ENCODE results near the gene ZNF443. TPM values are rescaled to one million over a fixed set of nuclear protein-coding genes. Genes with fewer than 3 reads are reported as not detected.
A peak's percentile ranks its signal among the peaks of the same experiment; 100 is the strongest.
"Not testable (repeated sequence)": the region's sequence is repeated elsewhere in the genome, so short reads cannot be mapped to it uniquely, and the experiment has no call there.

The ZNF443 gene
- total RNA-seq, 4 donors from 2014 or later: 2.8 to 4.5 (median 3.7) TPM

- TF ChIP-seq POLR2A (IDR thresholded peaks at IDR 0.05) (no peak), CTCF (IDR thresholded peaks at IDR 0.05) (no peak), EP300 (IDR thresholded peaks at IDR 0.05) (no peak)
- 1 to 2% methylated on average over 9 to 13 of the region's 13 CpGs for WGBS, 2 donors
- Histone ChIP-seq H3K27me3 (no peaks in the 10 kb centered on the region), H3K36me3 (no peaks in the 10 kb centered on the region), H3K9me3 (no peaks in the 10 kb centered on the region), H3K4me1 (peaks cover 0 to 25% (median 8%) of the 10 kb centered on the region in 4 donors), H3K4me3 (peak overlapping the region; percentile 61 to 95 (median 79)), H3K27ac (peak overlapping the region; percentile 47 to 91 (median 85))
- DNase-seq (ENCODE audit: low spot score in 2 of 2): no peak
These were observed 43.2 kb upstream of the ZNF443 start for GRCh38 chr19:12484011-12484370.

- no peak overlapping the region for H3K4me3 ChIP-seq
- TF ChIP-seq CTCF (IDR thresholded peaks at IDR 0.05): no peak
- no peak for TF ChIP-seq POLR2A (IDR thresholded peaks at IDR 0.05)
- TF ChIP-seq EP300 (IDR thresholded peaks at IDR 0.05): no peak
- no peaks in the 10 kb centered on the region for H3K27me3 ChIP-seq
- no peak overlapping the region for H3K27ac ChIP-seq
- 59 to 83% methylated on average over 2 of the region's 2 CpGs for WGBS, 2 donors
- DNase-seq (ENCODE audit: low spot score in 2 of 2): no peak
- no peaks in the 10 kb centered on the region for H3K9me3 ChIP-seq
- H3K36me3 ChIP-seq: no peaks in the 10 kb centered on the region
- H3K4me1 ChIP-seq: peaks cover 0 to 25% (median 8%) of the 10 kb centered on the region in 4 donors
These were observed 41.7 kb upstream of the ZNF443 start for GRCh38 chr19:12482509-12482886.

- Histone ChIP-seq H3K36me3 (no peaks in the 10 kb centered on the region), H3K27ac (no peak overlapping the region), H3K4me1 (peaks cover 0 to 25% (median 8%) of the 10 kb centered on the region in 4 donors), H3K27me3 (no peaks in the 10 kb centered on the region), H3K9me3 (no peaks in the 10 kb centered on the region), H3K4me3 (no peak overlapping the region)
- WGBS, 2 donors: 69 to 71% methylated on average over 4 of the region's 4 CpGs
- TF ChIP-seq EP300 (IDR thresholded peaks at IDR 0.05) (no peak), CTCF (IDR thresholded peaks at IDR 0.05) (no peak), POLR2A (IDR thresholded peaks at IDR 0.05) (no peak)
- no peak for DNase-seq (ENCODE audit: low spot score in 2 of 2)
These were observed 41.1 kb upstream of the ZNF443 start for GRCh38 chr19:12481781-12482508.

- Histone ChIP-seq H3K9me3 (peaks cover 0 to 11% (median 4%) of the 10 kb centered on the region in 4 donors), H3K36me3 (peaks cover 0 to 9% (median 0%) of the 10 kb centered on the region in 3 donors), H3K27me3 (no peaks in the 10 kb centered on the region), H3K27ac (no peak overlapping the region), H3K4me3 (no peak overlapping the region), H3K4me1 (peaks cover 0 to 14% (median 5%) of the 10 kb centered on the region in 4 donors)
- WGBS, 2 donors: 67 to 74% methylated on average over 5 of the region's 5 CpGs
- DNase-seq (ENCODE audit: low spot score in 2 of 2): no peak
- no peak for TF ChIP-seq POLR2A (IDR thresholded peaks at IDR 0.05)
- no peak for TF ChIP-seq CTCF (IDR thresholded peaks at IDR 0.05)
- TF ChIP-seq EP300 (IDR thresholded peaks at IDR 0.05): no peak
These were observed 37.6 kb upstream of the ZNF443 start for GRCh38 chr19:12478234-12478941.

- not testable (repeated sequence) for H3K4me1 ChIP-seq; H3K27me3 ChIP-seq; DNase-seq (ENCODE audit: low spot score in 2 of 2); H3K4me3 ChIP-seq; H3K27ac ChIP-seq
- Histone ChIP-seq H3K36me3 (peaks cover 0 to 70% (median 8%) of the 10 kb centered on the region in 3 donors), H3K9me3 (peaks cover 0 to 92% (median 32%) of the 10 kb centered on the region in 4 donors)
- WGBS, 2 donors: 98% methylated on average over 8 to 29 of the region's 33 CpGs
These were observed 26.8 kb upstream of the ZNF443 start for GRCh38 chr19:12467651-12468050.

Measured in tibial nerve (tissue), 4 donors.